ENCODE measurements around the gene LMX1A. TPM values are rescaled to one million over a fixed set of nuclear protein-coding genes. Genes with fewer than 3 reads are reported as not detected.

The LMX1A gene
- total RNA-seq, 6 experiments from 2014 or later: 0.14 TPM; not detected in 5

- H3K9me3 ChIP-seq: no peaks in the 10 kb centered on the region
- TF ChIP-seq CTCF (IDR thresholded peaks at IDR 0.05) (no peak), POLR2A (IDR thresholded peaks at IDR 0.05) (no peak)
- H3K4me3 ChIP-seq: no peak overlapping the region
- DNase-seq (no peak), ATAC-seq (no peak)
- no peak overlapping the region for H3K27ac ChIP-seq
- 33% methylated on average over 1 of the region's 3 CpGs for WGBS (ENCODE audit: insufficient coverage, low coverage, low lambda C conversion rate, missing lambda C conversion rate)
- intact Hi-C loops (cut with DNase I): loop anchor here (10.0 kb wide), 1 partner anchor 99 kb away; no protein-coding TSS in a partner anchor
- no peaks in the 10 kb centered on the region for H3K27me3 ChIP-seq
- H3K4me1 ChIP-seq: no peaks in the 10 kb centered on the region
- H3K36me3 ChIP-seq: no peaks in the 10 kb centered on the region
Observed at GRCh38 chr1:165265196-165265838, 91.2 kb downstream of the LMX1A start.

- TF ChIP-seq CTCF (IDR thresholded peaks at IDR 0.05): no peak
- DNase-seq (no peak), ATAC-seq (no peak)
- H3K27me3 ChIP-seq: no peaks in the 10 kb centered on the region
- H3K4me1 ChIP-seq: peaks cover 0 to 20% (median 9%) of the 10 kb centered on the region in 4 donors
- H3K4me3 ChIP-seq: no peak overlapping the region
- H3K36me3 ChIP-seq: no peaks in the 10 kb centered on the region
- peak overlapping the region in 1 of 3 donors; percentile 1 for H3K27ac ChIP-seq
- no peaks in the 10 kb centered on the region for H3K9me3 ChIP-seq
- intact Hi-C loops (cut with DNase I): loop anchor here (10.0 kb wide), 2 partner anchors 105 to 335 kb away; no protein-coding TSS in a partner anchor
- 52% methylated on average over 2 of the region's 3 CpGs for WGBS (ENCODE audit: insufficient coverage, low coverage, low lambda C conversion rate, missing lambda C conversion rate)
Observed at GRCh38 chr1:165259706-165260428, 96.6 kb downstream of the LMX1A start.

- H3K27me3 ChIP-seq: no peaks in the 10 kb centered on the region
Observed at GRCh38 chr1:165259236-165259635, 97.3 kb downstream of the LMX1A start.

GRCh38 chr1:165257969-165258459 lies 98.5 kb downstream of the LMX1A start:
- DNase-seq: peak; percentile 76 to 91 (median 80)
- no peak overlapping the region for H3K27ac ChIP-seq
- peak; percentile 72 to 81 (median 76) for ATAC-seq
- peaks cover 0 to 34% (median 12%) of the 10 kb centered on the region in 4 donors for H3K4me1 ChIP-seq
- TF ChIP-seq POLR2A (IDR thresholded peaks at IDR 0.05): no peak
- peak; percentile 79 to 94 (median 82) for TF ChIP-seq CTCF (IDR thresholded peaks at IDR 0.05)
- H3K36me3 ChIP-seq: no peaks in the 10 kb centered on the region
- H3K9me3 ChIP-seq: no peaks in the 10 kb centered on the region
- WGBS (ENCODE audit: insufficient coverage, low coverage, low lambda C conversion rate, missing lambda C conversion rate): 10% methylated on average over 3 of the region's 3 CpGs
- no peaks in the 10 kb centered on the region for H3K27me3 ChIP-seq
- no peak overlapping the region for H3K4me3 ChIP-seq
- intact Hi-C loops (cut with DNase I): loop anchor here in 1 of 2 donors (10.0 kb wide), 1 partner anchor 337 kb away; no protein-coding TSS in a partner anchor

More at GRCh38 chr1:165259236-165259635, 97.3 kb downstream of the LMX1A start:
- intact Hi-C loops (cut with DNase I): loop anchor here in 1 of 2 donors (10.0 kb wide), 1 partner anchor 336 kb away; no protein-coding TSS in a partner anchor
- DNase-seq (no peak), ATAC-seq (peak; percentile 72 to 91 (median 80))
- no peak for TF ChIP-seq POLR2A (IDR thresholded peaks at IDR 0.05)
- no peak for TF ChIP-seq CTCF (IDR thresholded peaks at IDR 0.05)
- peak overlapping the region in 2 of 3 donors; percentile 1 to 31 for H3K27ac ChIP-seq
- H3K9me3 ChIP-seq: no peaks in the 10 kb centered on the region
- 14% methylated on average over 2 of the region's 2 CpGs for WGBS (ENCODE audit: insufficient coverage, low coverage, low lambda C conversion rate, missing lambda C conversion rate)
- H3K4me3 ChIP-seq: no peak overlapping the region
- no peaks in the 10 kb centered on the region for H3K36me3 ChIP-seq
- peaks cover 0 to 24% (median 10%) of the 10 kb centered on the region in 4 donors for H3K4me1 ChIP-seq

Measured in right lobe of liver (tissue), 6 donors.